OCI-LY7 (cell line): ENCODE data around the gene PATJ. TPM values are rescaled to one million over a fixed set of nuclear protein-coding genes. Genes with fewer than 3 reads are reported as not detected.

Experiments used
- BruUV-seq: library from RNA; stranded (reverse); fragments of 400-500 nt; replicated peaks from 2 replicates; lab custom pipeline; 2021; lab: Mats Ljungman, UMichigan
- CTCF ChIA-PET: fragments of 300-600 bp; sonication (Branson Sonifier 250); formaldehyde crosslinking; loops from one replicate; lab custom pipeline; 2022; ENCODE audit warnings: antibody characterized with exemption; ENCODE audit not compliant: unreplicated experiment; lab: Charles Lee
- POLR2A ChIA-PET: fragments of 300-600 bp; sonication (Branson Sonifier 250); formaldehyde crosslinking; loops from one replicate; lab custom pipeline; 2022; ENCODE audit warnings: antibody characterized with exemption; lab: Charles Lee
- DNase-seq: peaks from one replicate; pipeline ENCODE4 v3.0.0-alpha.2; 2015; ENCODE audit warnings: low spot score
- H2AFZ ChIP-seq: fragments of 200-600 bp; sonication (generic), shearing (Covaris generic); 2 replicates; pipeline ENCODE4 v1.6.1; 2014; ENCODE audit warnings: mild to moderate bottlenecking, antibody characterized with exemption, low read length, moderate library complexity
- H3K27ac ChIP-seq: fragments of 200-600 bp; sonication (generic); 2 replicates; pipeline ENCODE4 v1.5.1; 2014; ENCODE audit warnings: mixed run types, low read depth, mild to moderate bottlenecking, moderate library complexity, low read length, inconsistent platforms; ENCODE audit not compliant: poor library complexity, severe bottlenecking
- H3K36me3 ChIP-seq: fragments of 200-600 bp; sonication (generic); 2 replicates; pipeline ENCODE4 v1.6.1; 2014; ENCODE audit warnings: mild to moderate bottlenecking, antibody characterized with exemption, low read length, moderate library complexity, mixed read lengths; ENCODE audit not compliant: insufficient read depth
- H3K4me1 ChIP-seq: fragments of 200-600 bp; sonication (generic); 2 replicates; pipeline ENCODE4 v1.5.1; 2014; ENCODE audit warnings: mild to moderate bottlenecking, low read length; ENCODE audit not compliant: insufficient read depth, poor library complexity, severe bottlenecking
- H3K4me2 ChIP-seq: fragments of 200-600 bp; sonication (generic); 2 replicates; pipeline ENCODE4 v1.6.1; 2014; ENCODE audit warnings: mild to moderate bottlenecking, low read length
- H3K4me3 ChIP-seq: fragments of 200-600 bp; sonication (generic); 2 replicates; pipeline ENCODE4 v1.5.1; 2014; ENCODE audit warnings: mild to moderate bottlenecking, low read depth, low read length; ENCODE audit not compliant: poor library complexity, severe bottlenecking
- H3K79me2 ChIP-seq: fragments of 200-600 bp; sonication (generic); 2 replicates; pipeline ENCODE4 v1.6.1; 2016; ENCODE audit warnings: low read depth, mild to moderate bottlenecking, low read length, moderate library complexity, mixed read lengths; ENCODE audit not compliant: insufficient read depth
- H3K9me2 ChIP-seq: fragments of 200-600 bp; sonication (generic); 2 replicates; pipeline ENCODE4 v1.6.1; 2016; ENCODE audit warnings: mild to moderate bottlenecking, low read length, mixed read lengths; ENCODE audit not compliant: insufficient read depth
- H3K9me3 ChIP-seq: fragments of 200-600 bp; sonication (generic); 2 replicates; pipeline ENCODE4 v1.6.1; 2014; ENCODE audit warnings: mild to moderate bottlenecking, mixed run types, low read length, mixed read lengths
- H4K20me1 ChIP-seq: fragments of 200-600 bp; sonication (generic); 2 replicates; pipeline ENCODE4 v1.6.1; 2014; ENCODE audit warnings: mild to moderate bottlenecking, antibody characterized with exemption, low read length, moderate library complexity, mixed read lengths; ENCODE audit not compliant: insufficient read depth
- CTCF ChIP-seq: fragments of 200-600 bp; sonication (generic); conservative IDR thresholded peaks from 2 replicates; pipeline ENCODE4 v1.5.1; 2014; ENCODE audit warnings: mild to moderate bottlenecking, antibody characterized with exemption, low read length, moderate library complexity, mixed read lengths
- EZH2phosphoT487 ChIP-seq: fragments of 200-600 bp; sonication (generic); IDR thresholded peaks from 2 replicates; pipeline ENCODE4 v1.6.1; 2018; ENCODE audit warnings: low read depth, borderline replicate concordance, mild to moderate bottlenecking, mixed run types, antibody characterized with exemption, low read length, moderate library complexity, mixed read lengths
- intact Hi-C: fragments of 100-400 bp; cut with micrococcal nuclease; formaldehyde crosslinking; loops from one replicate; pipeline ENCODE4 v1.10.0; 2022; ENCODE audit not compliant: unreplicated experiment
- total RNA-seq, 2 experiments: library from RNA; depleted of rRNA in 1 of 2; stranded (reverse); fragments of >200 nt in 1 of 2; shearing (Covaris generic) in 1 of 2; gene quantifications; 2 replicates each; pipeline ENCODE4 v1.2.3, GENCODE V29; 2014 to 2022

PATJ gene
- total RNA-seq, 2 experiments from 2014 or later, result 0.95 to 4.0 TPM

GRCh38 chr1:61699911-61700851 lies 42.1 kb upstream of the PATJ start:
- TF ChIP-seq EZH2phosphoT487, result no peak
- TF ChIP-seq CTCF, result no peak
- Histone ChIP-seq H2AFZ (no peak overlapping the region), H4K20me1 (no peaks in the 10 kb centered on the region), H3K79me2 (no peaks in the 10 kb centered on the region), H3K9me3 (no peaks in the 10 kb centered on the region), H3K4me1 (no peaks in the 10 kb centered on the region), H3K4me2 (no peak overlapping the region), H3K27ac (no peak overlapping the region), H3K36me3 (peaks cover 63% of the 10 kb centered on the region), H3K9me2 (no peaks in the 10 kb centered on the region), H3K4me3 (no peak overlapping the region)
- ChIA-PET POLR2A (interaction anchor here (0.6 to 2.0 kb wide), 6 partner anchors 8 to 832 kb away, joined by 3 to 8 read pairs (median 3); no protein-coding TSS in a partner anchor), CTCF (no interaction called here)
- no peak for DNase-seq
- no TSS peak for BruUV-seq
- intact Hi-C loops, result no loop called here

DNA sequence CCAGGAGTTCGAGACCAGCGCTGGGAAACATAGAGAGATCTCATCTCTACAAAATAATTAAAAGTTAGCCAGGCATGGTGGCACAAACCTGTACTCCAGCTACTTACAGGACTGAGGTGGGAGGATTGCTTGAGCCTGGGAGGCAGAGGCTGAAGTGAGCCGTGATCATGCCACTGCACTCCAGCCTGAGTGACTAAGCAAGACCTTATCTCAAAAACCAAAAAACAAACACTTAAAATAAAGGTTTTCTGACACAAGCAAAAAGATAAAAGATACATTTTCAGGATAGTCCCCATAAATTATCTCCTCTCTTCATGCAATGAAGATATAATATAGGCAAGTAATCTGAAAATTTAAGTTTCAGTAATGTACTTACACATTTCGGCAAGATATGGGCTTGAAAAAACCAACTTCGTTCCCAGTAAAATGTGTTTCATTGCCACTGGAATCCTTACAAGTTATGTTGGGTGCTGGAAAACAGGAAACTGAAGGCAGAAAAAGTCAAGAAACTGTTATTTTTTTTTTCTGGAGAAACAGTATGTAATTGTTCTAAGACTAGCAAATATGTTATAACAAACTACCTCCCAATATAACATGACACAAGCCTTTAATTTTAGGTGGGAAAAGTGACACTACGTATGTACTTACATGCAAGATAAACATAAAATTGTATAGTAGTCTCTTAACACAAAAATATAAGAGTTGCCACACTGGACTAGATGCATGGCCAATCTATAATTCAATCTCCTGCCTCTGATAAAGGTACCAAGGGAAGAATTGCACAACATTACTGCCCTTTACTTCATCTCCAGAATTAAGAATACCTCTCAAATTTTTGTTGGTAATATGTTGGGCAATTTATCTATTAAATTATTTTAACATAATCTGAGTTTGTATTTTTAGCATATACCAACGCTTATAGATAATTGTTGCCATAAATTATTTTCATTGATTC lies 33.0 kb upstream of the PATJ start:
- H2AFZ ChIP-seq, result no peak overlapping the region
- H3K27ac ChIP-seq, result no peak overlapping the region
- H3K36me3 ChIP-seq, result peaks cover 79% of the 10 kb centered on the region
- no peaks in the 10 kb centered on the region for H3K4me1 ChIP-seq
- H3K4me2 ChIP-seq, result no peak overlapping the region
- DNase-seq, result no peak
- BruUV-seq, result no TSS peak
- POLR2A ChIA-PET, result interaction anchor here (1.4 kb wide), 1 partner anchor 10 kb away, joined by 8 read pairs; no protein-coding TSS in a partner anchor
- no peaks in the 10 kb centered on the region for H3K9me2 ChIP-seq
- no peaks in the 10 kb centered on the region for H4K20me1 ChIP-seq
- peaks cover 18% of the 10 kb centered on the region; the same call in 1 of the 2 replicates for H3K79me2 ChIP-seq
- intact Hi-C loops, result no loop called here
- no peak overlapping the region for H3K4me3 ChIP-seq
- H3K9me3 ChIP-seq, result no peaks in the 10 kb centered on the region
- TF ChIP-seq EZH2phosphoT487, result no peak
- no peak for TF ChIP-seq CTCF
- CTCF ChIA-PET, result no interaction called here
